OCI-LY1 (cell line): Measurements from ENCODE around the gene PRKCB.

ENCODE experiments used
- CTCF ChIP-seq: fragments of 200-600 bp; sonication (generic), shearing (Covaris generic); IDR thresholded peaks from 2 replicates; pipeline ENCODE4 v1.5.1; 2017; ENCODE audit warnings: mild to moderate bottlenecking, antibody characterized with exemption, low read length, moderate library complexity, mixed read lengths
- EZH2 ChIP-seq: fragments of 200-600 bp; sonication (generic), shearing (Covaris generic); IDR thresholded peaks from 2 replicates; pipeline ENCODE4 v1.8.0; 2017; ENCODE audit warnings: borderline replicate concordance, mixed run types, mild to moderate bottlenecking, antibody characterized with exemption, low read length, moderate library complexity, mixed read lengths

DNA sequence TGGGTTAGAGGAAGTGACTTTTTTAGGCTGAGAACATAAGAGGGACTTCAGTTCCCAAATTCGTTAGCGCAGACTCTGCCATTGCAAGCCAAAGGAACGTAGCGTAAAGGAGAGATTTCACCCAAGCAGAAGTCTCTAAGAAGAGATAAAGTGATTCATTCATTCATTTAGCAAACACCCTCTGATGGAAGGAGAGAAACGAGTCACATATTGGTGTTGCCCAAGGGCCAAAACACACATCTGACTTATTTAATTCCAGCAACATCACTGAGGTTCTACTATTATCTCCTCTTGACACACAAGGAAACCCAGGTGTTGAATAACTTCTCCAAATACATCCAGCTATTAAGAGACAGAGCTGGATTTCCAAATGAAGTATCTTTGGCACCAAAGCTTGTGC is 334.6 kb downstream of the PRKCB start:
- TF ChIP-seq CTCF = no peak
- TF ChIP-seq EZH2 = no peak
